OCI-LY1 (cell line): ENCODE results near the gene CBX1.
A peak's percentile ranks its signal among the peaks of the same experiment; 100 is the strongest.

Experiments used
- H2AFZ ChIP-seq: fragments of 200-600 bp; sonication (generic), shearing (Covaris generic); 2 replicates; pipeline ENCODE4 v1.6.0; 2014; ENCODE audit warnings: antibody characterized with exemption, mild to moderate bottlenecking, low read length
- H3F3A ChIP-seq: fragments of 200-600 bp; sonication (generic), shearing (Covaris generic); 2 replicates; pipeline ENCODE4 v1.6.0; 2014; ENCODE audit warnings: mild to moderate bottlenecking, antibody characterized with exemption, low read length, moderate library complexity; ENCODE audit not compliant: insufficient read depth
- H3K27ac ChIP-seq: fragments of 200-600 bp; sonication (generic); 2 replicates; pipeline ENCODE4 v1.5.1; 2014; ENCODE audit warnings: low read length, mixed run types, mild to moderate bottlenecking, low read depth; ENCODE audit not compliant: poor library complexity, severe bottlenecking
- H3K27me3 ChIP-seq: fragments of 200-600 bp; sonication (generic); 2 replicates; pipeline ENCODE4 v1.6.0; 2014; ENCODE audit warnings: antibody characterized with exemption, mild to moderate bottlenecking, low read length, moderate library complexity; ENCODE audit not compliant: insufficient read depth
- H3K36me3 ChIP-seq: fragments of 200-600 bp; sonication (generic); 2 replicates; pipeline ENCODE4 v1.6.1; 2014; ENCODE audit warnings: mild to moderate bottlenecking, antibody characterized with exemption, low read length, moderate library complexity, mixed read lengths; ENCODE audit not compliant: insufficient read depth
- H3K4me1 ChIP-seq: fragments of 200-600 bp; sonication (generic); 2 replicates; pipeline ENCODE4 v1.5.1; 2014; ENCODE audit warnings: mild to moderate bottlenecking, low read length, moderate library complexity; ENCODE audit not compliant: insufficient read depth, severe bottlenecking
- H3K4me2 ChIP-seq: fragments of 200-600 bp; sonication (generic), shearing (Covaris generic); 2 replicates; pipeline ENCODE4 v1.6.1; 2014; ENCODE audit warnings: low read length
- H3K4me3 ChIP-seq: fragments of 200-600 bp; sonication (generic); 2 replicates; pipeline ENCODE4 v1.5.1; 2014; ENCODE audit warnings: low read length, low read depth, mild to moderate bottlenecking, mixed read lengths; ENCODE audit not compliant: poor library complexity, severe bottlenecking
- H3K79me2 ChIP-seq: fragments of 200-600 bp; shearing (Covaris generic); 2 replicates; pipeline ENCODE4 v1.6.1; 2016; ENCODE audit warnings: mixed run types, low read length, mixed read lengths; ENCODE audit not compliant: insufficient read depth
- H3K9ac ChIP-seq: fragments of 200-600 bp; sonication (generic), shearing (Covaris generic); 2 replicates; pipeline ENCODE4 v1.6.1; 2014; ENCODE audit warnings: mild to moderate bottlenecking, low read length, mixed read lengths
- H3K9me2 ChIP-seq: fragments of 200-600 bp; sonication (generic), shearing (Covaris generic); 2 replicates; pipeline ENCODE4 v1.6.1; 2014; ENCODE audit warnings: low read depth, mild to moderate bottlenecking, low read length, mixed read lengths
- H3K9me3 ChIP-seq: fragments of 200-600 bp; shearing (Covaris generic); 2 replicates; pipeline ENCODE4 v1.6.1; 2014; ENCODE audit warnings: low read length, mixed read lengths
- H4K20me1 ChIP-seq: fragments of 200-600 bp; sonication (generic), shearing (Covaris generic); 2 replicates; pipeline ENCODE4 v1.6.0; 2016; ENCODE audit warnings: mild to moderate bottlenecking, low read length; ENCODE audit not compliant: insufficient read depth
- EZH2 ChIP-seq: fragments of 200-600 bp; sonication (generic), shearing (Covaris generic); IDR thresholded peaks from 2 replicates; pipeline ENCODE4 v1.8.0; 2017; ENCODE audit warnings: borderline replicate concordance, mixed run types, mild to moderate bottlenecking, antibody characterized with exemption, low read length, moderate library complexity, mixed read lengths
- TF ChIP-seq, protein P1 (sequence below): fragments of 200-600 bp; sonication (generic), shearing (Covaris generic); IDR thresholded peaks from 2 replicates; pipeline ENCODE4 v1.5.1; 2017; ENCODE audit warnings: mild to moderate bottlenecking, antibody characterized with exemption, low read length, moderate library complexity, mixed read lengths

Gene CBX1

DNA sequence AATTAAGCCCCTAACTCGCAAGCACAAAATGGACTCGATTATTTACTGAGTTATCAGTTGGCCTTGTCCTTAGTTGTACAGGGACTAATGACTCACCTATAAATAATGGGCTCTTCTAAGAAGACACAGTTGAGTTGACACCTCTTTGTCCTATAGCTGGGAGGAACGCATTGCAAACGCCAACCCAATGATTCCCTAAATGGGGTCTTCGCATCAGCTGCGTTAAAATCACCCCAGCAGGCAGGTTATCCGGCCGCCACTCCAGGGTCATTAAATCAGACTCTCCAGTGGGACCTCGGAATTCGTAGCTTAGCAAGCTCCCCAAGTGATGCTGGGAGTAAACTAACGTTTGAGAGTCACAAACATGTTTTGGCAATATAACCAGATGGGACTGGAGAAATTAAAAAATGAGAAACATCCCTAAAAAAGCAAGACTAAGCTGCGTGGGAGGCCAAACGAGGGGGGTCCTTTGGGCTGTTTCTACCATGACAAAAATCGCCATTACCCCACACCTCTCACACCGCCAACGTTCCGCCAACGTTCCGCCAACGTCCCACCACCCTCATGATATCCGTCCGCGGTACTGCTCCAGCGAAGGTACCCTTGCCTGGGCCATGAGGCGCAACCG is 54.1 kb downstream of the CBX1 start:
- Histone ChIP-seq H4K20me1 (no peaks in the 10 kb centered on the region), H3K4me1 (peaks cover 43% of the 10 kb centered on the region), H3K27me3 (no peaks in the 10 kb centered on the region), H3F3A (no peaks in the 10 kb centered on the region), H3K4me3 (peak overlapping the region; percentile 84), H3K9ac (peak overlapping the region; percentile 74), H3K27ac (peak overlapping the region; percentile 72), H3K79me2 (peaks cover 13% of the 10 kb centered on the region), H3K9me3 (no peaks in the 10 kb centered on the region), H3K36me3 (peaks cover 19% of the 10 kb centered on the region; the same call in 1 of the 2 replicates), H3K4me2 (peak overlapping the region; percentile 84), H3K9me2 (no peaks in the 10 kb centered on the region), H2AFZ (no peak overlapping the region)
- no peak for TF ChIP-seq EZH2
- TF ChIP-seq, protein P1, sequence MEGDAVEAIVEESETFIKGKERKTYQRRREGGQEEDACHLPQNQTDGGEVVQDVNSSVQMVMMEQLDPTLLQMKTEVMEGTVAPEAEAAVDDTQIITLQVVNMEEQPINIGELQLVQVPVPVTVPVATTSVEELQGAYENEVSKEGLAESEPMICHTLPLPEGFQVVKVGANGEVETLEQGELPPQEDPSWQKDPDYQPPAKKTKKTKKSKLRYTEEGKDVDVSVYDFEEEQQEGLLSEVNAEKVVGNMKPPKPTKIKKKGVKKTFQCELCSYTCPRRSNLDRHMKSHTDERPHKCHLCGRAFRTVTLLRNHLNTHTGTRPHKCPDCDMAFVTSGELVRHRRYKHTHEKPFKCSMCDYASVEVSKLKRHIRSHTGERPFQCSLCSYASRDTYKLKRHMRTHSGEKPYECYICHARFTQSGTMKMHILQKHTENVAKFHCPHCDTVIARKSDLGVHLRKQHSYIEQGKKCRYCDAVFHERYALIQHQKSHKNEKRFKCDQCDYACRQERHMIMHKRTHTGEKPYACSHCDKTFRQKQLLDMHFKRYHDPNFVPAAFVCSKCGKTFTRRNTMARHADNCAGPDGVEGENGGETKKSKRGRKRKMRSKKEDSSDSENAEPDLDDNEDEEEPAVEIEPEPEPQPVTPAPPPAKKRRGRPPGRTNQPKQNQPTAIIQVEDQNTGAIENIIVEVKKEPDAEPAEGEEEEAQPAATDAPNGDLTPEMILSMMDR, result no peak

DNA sequence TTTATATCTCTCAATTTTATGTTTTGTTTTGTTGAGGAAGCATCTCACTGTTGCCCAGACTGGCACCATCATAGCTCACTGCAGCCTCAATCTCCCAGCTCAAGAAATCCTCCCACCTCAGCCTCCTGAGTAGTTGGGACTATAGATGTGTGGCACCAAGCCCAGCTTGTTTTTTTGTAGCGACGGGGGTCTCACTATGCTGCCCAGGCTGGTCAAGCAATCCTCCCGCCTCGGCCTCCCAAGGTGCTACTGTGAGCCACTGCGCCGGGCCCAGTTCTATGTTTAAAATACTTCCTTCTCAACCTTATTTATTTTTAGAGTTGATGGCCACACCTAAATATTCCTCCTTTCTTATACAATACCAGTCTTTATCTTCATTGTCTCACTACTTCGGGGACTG is 55.0 kb downstream of the CBX1 start:
- H3K36me3 ChIP-seq, result peaks cover 10% of the 10 kb centered on the region; the same call in 1 of the 2 replicates
- H3F3A ChIP-seq, result no peaks in the 10 kb centered on the region
- peak overlapping the region; percentile 84 for H3K4me3 ChIP-seq
- no peaks in the 10 kb centered on the region for H4K20me1 ChIP-seq
- H3K79me2 ChIP-seq, result peaks cover 13% of the 10 kb centered on the region
- H3K27ac ChIP-seq, result no peak overlapping the region
- no peaks in the 10 kb centered on the region for H3K9me3 ChIP-seq
- H3K4me1 ChIP-seq, result peaks cover 34% of the 10 kb centered on the region
- H2AFZ ChIP-seq, result no peak overlapping the region
- no peaks in the 10 kb centered on the region for H3K27me3 ChIP-seq
- no peaks in the 10 kb centered on the region for H3K9me2 ChIP-seq
- no peak for TF ChIP-seq EZH2
- TF ChIP-seq, protein P1, result no peak
- peak overlapping the region; percentile 84 for H3K4me2 ChIP-seq
- peak overlapping the region; percentile 74; the same call in 1 of the 2 replicates for H3K9ac ChIP-seq

DNA sequence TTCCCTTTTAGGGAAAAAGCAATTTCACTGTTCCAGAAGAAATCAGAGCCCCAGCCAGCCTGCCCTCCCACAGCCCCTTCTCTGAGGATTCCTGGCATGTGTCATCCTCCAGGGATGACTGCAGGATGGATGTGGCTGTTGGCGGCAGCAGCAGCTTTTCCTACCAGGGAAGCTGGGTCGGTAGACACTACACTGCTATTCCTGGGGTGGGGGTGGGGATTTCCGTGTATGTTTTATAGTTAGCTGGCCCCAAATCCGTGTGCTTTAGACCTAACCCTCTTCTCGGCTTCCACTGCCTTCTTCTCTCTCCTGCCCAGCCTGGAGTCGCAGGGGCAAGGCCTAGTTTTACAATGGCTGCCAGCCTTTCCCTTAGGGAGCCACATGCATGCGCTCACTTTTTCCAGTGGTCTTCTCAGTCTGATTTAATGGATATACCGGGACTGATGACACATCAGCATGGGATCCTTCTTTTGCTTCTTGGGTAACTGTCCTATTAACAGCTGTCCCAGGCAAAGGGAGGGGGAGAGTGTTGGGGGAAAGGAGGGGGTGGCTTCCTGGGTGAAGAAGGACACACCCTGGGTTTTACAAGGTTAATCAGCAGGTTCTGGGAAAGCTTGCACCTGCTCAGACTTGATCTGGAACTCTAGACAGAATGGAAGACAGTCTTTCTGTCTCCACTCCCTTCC is 55.8 kb downstream of the CBX1 start:
- H3K4me3 ChIP-seq, result no peak overlapping the region
- H3K27ac ChIP-seq, result no peak overlapping the region
- peaks cover 13% of the 10 kb centered on the region for H3K79me2 ChIP-seq
- H3K4me2 ChIP-seq, result no peak overlapping the region
- no peaks in the 10 kb centered on the region for H4K20me1 ChIP-seq
- no peak for TF ChIP-seq EZH2
- TF ChIP-seq, protein P1, result no peak
- no peak overlapping the region for H3K9ac ChIP-seq
- H2AFZ ChIP-seq, result no peak overlapping the region
- H3K27me3 ChIP-seq, result no peaks in the 10 kb centered on the region
- H3K9me2 ChIP-seq, result no peaks in the 10 kb centered on the region
- no peaks in the 10 kb centered on the region for H3F3A ChIP-seq
- peaks cover 25% of the 10 kb centered on the region for H3K4me1 ChIP-seq
- H3K36me3 ChIP-seq, result peaks cover 2% of the 10 kb centered on the region; the same call in 1 of the 2 replicates
- H3K9me3 ChIP-seq, result no peaks in the 10 kb centered on the region
